GM19372 (cell line): Measurements from ENCODE around the gene DPP3.

ENCODE experiments used
- ATAC-seq: cut with Tn5 transposase; IDR thresholded peaks from one replicate; pipeline ENCODE4 v1.9.1; 2021; ENCODE audit warnings: mild to moderate bottlenecking, low read depth, moderate library complexity; ENCODE audit not compliant: unreplicated experiment

Gene DPP3

DNA sequence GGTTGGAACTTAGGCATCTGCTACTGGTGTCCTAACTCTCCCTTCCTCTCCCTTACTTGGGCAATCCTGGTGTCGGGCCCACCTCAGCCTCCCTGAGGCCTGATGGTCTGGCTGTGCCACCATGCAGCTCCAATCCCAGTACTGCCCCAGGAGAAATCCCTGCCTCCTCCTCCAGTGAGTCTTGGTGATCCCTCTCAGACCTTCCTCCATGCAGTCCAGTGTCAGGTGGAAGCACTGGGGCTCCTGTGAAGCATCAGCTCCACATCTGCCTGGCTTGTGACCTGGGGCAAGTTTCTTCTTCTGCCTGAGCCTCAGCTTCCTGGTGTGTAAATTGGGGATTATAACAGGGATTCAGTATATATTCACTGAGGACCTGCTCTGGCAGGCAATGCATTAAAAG is 15.3 kb upstream of the DPP3 start:
- no peak for ATAC-seq

DNA sequence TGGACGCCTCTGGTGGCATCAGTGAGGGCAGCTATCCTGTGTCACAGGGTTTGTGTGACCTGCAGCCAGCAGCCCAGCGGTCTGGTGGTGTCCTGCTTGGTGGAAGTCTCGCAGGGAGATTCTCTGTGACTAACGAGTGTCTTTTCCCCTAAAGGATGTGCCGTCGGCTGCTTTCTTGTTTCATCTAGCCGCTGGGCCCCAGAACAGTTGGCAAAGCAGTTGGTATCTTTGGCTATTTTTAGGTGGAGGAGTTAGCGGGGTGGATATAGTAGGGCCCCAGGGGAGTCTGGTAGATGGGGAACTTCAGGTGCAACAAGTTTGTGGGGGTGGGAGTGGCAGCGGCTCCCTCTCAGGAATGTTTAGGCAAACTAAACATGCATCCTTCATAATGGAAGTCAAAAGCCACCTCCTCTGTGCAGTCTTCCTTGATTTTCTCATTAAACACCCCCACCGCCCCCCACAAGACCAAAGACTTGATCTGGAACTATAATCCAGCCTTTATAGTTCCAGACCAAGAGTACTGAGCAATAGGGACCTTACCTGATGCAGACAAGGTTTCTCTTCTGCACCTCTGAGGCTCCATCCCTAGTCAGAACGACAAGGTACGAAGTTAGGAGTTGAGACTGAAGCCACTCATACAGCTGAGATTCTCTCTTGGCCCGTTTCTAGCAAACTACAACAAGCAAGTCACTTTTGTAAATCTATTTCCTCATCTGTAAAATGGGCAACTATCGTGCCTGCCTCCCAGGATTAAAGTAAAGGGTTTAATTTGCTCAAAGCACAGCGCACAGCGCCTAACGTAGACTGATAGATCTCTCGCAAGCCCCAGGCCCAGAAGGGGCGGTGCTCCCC is 14.6 kb upstream of the DPP3 start:
- no peak for ATAC-seq

DNA sequence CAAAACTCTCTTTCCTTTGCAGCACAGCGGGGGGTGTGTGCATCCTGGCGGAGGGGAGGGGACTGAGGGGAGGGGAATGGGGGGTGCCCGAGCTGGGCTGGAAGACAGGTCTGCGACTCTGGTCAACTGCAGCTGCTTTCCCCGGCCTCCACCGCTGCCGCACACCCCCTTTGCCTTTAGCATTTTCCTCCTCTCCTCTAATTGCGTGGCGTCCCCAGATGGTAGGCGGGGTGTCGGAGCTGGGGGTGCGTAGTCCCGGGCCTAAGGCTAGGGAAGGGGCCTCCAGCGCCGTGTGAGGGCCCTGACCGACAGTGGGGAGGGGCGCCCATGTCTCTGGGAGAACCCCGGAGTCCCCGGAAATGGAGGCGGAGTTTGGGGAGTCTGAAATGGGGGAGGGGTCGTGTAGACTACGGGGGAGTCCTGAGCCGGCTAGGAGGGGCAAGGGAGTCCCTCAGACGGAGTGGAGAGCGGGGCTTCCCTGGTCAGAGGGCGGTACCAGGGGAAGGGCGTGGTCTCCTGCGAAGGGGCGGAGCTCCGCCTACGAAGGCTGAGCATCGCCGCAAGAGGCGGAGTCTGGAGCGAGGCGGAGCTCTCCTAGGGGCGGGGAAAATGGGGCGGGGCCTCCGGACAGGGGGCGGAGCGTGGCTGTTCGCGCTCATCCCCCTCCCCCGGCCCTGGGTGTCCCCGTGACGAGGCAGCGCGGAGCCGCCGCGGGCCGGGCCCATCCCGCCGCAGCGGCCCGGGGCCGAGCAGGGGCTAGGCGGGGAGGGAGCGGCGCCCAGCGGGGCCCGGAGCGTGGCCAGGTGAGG is 13.8 kb upstream of the DPP3 start, which contains the start of gene PELI3:
Gene PELI3 (plus strand): TSS at position 681 of the 809 bp plus-strand sequence. CDS start 1,224 bp downstream, outside the sequence.
- peak; percentile 68 for ATAC-seq

DNA sequence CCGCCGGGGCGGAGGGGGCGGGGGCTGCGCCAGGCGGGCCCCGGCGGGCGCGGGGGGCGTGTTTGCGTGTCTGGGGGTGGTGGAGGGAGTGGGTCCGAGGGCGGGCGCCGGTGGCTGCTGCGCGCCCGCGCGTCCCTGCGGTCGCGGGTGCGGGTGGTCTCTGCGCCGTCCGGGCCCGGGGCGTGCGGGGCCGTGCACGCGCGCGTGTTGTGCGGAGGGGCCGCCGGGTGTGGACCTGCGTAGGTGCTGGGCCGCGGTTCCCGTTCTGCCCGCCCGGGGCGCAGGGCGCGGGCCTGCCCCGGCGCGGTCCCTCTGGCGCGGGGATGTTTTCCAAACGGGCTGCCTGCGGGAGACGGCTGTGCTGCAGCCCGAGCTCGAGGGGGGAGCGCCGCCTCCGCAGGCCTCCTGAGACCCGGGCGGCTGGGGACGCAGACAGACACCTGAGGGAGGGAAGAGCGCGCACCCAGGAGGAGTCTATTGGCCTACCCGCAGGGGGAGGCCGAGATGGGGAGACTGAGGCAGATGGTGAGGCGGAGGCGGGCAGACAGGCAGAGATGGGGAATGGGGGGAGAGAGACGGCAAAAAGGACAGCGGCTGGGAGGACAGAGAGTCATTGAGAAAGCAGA is 13.1 kb upstream of the DPP3 start:
- ATAC-seq: no peak

DNA sequence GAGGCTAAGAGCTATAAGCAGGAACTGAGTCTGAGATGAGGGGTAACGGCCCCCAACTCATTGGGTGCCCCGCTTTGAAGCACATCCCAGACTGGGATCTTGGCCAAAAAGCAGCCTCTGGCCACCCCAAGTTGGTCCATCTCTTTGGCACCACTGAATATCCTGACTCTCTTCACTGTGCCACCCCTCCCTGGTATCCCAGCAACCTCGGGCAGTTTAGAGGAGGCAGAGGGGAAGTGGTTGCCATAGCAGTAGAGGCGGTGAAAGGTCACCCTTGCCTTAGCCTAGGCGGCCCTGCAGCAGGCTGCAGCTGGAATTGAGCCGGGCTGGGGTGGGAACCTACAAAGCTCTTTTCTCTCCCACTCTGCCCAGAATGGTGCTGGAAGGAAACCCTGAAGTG is 12.5 kb upstream of the DPP3 start:
- no peak for ATAC-seq

DNA sequence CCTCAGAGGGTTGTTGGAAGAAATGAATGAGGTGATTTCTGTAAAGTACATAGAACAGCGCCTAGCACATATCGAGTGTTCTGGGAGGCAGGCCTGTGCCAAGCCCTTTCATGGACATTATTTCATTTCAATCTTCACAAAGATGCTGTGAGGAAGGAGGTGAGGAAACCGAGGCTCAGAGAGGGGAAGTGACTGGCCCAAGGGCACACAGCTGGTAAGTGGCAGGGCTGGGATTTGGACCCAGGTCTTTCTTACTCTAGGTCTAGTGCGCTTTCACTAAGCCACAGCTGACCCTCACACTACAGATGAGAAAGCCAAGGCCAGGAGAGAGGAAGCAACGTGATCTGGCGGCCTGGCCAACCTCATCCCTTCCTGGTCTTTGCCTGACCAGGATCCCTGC is 11.5 kb upstream of the DPP3 start:
- no peak for ATAC-seq

DNA sequence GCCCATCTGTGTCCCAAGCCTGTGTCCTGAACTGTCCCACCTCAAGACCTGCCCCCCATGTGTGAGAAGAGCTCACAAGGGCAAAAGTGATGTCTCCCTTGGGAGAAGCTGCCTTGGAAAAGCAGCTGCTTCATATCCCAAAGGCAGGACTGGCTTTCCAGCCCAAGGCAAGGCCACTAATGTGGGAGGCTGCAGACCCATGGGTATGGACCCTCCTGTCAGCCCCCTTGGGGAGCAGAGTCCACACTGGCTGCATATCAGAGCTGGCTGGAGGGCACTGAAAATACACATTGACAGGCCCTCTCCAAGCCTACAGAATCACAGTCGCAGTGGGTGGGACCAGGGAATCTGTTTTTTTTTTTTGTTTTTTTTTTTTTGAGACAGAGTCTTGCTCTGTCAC is 10.8 kb upstream of the DPP3 start:
- no peak for ATAC-seq

DNA sequence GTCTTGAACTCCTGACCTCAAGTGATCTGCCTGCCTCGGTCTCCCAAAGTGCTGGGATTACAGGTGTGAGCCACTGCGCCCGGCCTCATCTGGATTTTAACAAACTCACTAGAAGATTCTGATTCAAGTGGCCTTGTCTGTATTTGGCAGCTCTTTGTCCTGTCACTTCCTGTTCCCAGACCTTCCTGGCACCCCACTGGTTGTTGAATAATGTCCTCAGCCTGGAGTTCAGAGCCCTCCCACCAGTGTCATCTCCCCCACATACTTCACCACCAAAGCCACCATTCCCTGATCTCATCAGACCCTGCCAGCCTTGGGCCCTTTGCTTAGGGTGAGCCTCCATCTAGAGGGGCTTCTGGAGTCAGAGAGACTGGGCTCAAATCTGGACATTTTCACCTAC is 10.2 kb upstream of the DPP3 start:
- ATAC-seq: no peak

DNA sequence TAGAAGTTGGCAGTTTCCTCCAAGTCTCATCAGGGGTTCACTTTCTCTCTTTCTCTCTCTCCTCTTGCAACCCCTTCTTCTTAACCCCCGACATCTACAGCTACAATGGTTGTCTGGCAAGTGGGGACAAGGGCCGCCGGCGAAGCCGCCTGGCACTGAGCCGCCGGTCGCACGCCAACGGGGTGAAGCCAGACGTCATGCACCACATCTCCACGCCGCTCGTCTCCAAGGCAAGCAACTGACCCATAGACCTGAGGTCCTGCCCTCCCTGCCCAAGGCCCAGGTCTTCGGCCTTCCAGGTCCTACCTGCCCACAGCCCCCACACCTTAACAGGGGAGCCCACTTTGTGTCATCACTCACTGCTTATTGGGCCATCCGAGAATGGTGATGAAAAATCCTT is 9.1 kb upstream of the DPP3 start:
- no peak for ATAC-seq

DNA sequence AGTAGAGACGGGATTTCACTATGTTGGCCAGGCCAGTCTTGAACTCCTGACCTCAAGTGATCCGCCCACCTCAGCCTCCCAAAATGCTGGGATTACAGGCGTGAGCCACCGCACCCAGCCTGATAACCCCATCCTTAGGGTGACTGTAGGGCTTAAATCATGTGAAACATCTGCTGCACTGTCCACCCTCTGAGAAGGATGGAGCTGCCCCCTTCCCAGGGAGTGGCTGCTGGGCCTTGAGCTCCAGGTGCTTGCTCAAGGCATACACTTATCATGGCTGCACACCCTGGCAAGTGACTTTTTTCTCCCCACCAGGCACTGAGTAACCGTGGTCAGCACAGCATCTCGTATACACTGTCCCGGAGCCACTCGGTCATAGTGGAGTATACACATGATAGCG is 8.2 kb upstream of the DPP3 start:
- ATAC-seq: no peak

DNA sequence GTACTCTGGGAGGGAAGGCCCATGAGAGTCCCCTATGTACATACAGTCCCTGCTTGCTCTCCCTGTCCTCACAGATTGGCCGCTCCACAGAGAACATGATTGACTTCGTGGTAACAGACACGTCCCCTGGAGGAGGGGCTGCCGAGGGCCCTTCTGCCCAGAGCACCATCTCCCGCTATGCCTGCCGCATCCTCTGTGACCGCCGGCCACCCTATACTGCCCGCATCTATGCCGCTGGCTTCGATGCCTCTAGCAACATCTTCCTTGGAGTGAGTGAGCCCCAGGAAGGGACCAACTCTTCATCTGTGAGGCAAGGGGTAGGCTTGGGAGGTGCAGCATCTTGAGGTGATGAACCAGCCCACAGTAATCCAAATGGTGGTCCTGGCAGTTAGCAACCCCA is 7.1 kb upstream of the DPP3 start:
- ATAC-seq: no peak

DNA sequence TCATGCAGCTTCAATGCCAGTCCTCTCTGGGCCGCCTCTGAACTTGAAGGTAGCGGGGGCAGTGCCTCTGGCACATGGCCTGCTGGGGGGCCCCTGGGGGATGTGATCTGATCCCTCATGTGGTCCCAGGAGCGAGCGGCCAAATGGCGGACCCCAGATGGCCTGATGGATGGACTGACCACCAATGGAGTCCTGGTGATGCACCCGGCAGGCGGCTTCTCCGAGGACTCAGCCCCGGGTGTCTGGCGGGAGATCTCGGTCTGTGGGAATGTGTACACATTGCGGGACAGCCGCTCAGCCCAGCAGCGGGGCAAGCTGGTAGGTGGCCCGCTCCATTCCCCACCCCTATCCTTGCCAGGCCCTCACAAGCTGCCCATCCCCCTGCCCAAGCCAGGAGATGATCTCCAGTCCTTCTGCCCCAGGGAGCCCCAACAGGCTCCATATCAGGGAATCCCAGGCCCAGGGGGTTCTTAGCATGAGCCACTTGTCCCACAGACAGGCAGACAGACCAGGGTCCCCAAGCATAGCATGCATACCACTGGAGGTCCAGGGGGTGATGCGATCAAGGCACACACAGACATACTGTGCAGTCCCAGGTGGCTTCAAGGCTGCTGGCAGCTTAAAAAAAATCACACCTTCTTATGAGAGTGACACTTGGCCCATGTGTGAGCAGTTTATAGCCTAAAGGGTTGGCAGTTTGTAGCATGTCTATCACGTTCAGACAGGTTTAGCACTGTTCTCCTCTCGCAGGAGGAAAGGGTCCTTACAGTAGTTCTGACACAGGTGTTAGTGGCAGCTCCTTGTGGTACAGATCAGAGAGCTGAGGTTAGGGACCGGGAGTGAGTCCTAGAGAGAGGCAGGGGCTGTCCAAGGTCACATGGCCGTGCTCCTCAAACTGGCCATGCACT is 6.4 kb upstream of the DPP3 start:
- ATAC-seq: no peak

DNA sequence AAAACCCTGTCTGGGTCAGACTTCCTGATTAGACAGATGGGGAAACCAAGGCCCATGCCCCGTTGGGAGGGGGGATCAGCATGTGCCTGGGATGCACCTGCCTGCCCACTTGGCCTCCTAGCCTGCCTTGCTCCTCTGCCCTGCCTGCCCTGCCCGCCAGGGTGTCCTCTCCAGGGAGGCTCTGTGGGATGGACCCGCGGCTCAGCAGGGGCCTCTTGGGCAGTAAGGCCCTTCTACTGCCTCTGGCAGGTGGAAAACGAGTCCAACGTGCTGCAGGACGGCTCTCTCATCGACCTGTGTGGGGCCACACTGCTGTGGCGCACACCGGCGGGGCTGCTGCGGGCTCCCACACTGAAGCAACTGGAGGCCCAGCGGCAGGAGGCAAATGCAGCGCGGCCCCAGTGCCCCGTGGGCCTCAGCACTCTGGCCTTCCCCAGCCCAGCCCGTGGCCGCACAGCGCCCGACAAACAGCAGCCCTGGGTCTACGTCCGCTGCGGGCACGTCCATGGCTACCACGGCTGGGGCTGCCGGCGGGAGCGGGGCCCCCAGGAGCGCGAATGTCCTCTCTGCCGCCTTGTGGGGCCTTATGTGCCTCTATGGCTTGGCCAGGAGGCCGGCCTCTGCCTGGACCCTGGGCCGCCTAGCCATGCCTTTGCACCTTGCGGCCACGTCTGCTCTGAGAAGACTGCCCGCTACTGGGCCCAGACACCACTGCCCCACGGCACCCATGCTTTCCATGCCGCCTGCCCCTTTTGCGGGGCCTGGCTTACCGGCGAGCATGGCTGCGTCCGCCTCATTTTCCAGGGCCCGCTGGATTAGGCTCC is 4.7 kb upstream of the DPP3 start:
- ATAC-seq: no peak

DNA sequence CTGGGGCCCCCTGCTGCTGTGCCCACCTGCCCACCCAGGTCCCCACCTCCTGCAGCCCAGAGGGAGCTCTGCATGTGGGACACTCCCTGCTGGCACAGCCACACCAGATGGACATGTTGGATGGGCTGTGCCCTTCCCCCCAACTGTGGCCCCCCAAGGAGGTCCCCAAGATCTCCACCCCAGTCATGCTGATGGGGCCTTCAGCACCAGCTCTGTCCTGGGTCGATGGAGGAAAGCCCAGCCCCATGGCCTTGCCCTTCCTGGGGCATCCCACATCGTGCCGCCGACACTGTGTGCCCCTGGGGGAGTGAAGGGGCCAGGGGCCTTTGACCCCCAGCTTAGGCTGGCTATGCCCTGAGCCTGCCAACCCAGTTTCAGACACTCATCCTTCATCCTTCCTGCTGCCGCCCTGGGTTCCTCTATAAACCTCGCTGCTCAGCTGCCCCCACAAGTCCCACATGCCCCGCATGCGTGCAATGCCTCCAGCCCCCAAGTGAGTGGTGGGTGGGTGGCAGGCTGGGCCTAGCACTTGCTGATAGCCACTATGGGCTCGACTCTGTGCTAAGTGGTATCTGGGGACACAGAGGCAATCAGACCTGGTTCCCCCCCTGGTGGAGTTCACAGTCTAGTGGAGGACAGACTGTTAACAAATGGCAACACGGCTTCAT is 3.9 kb upstream of the DPP3 start:
- ATAC-seq: no peak

DNA sequence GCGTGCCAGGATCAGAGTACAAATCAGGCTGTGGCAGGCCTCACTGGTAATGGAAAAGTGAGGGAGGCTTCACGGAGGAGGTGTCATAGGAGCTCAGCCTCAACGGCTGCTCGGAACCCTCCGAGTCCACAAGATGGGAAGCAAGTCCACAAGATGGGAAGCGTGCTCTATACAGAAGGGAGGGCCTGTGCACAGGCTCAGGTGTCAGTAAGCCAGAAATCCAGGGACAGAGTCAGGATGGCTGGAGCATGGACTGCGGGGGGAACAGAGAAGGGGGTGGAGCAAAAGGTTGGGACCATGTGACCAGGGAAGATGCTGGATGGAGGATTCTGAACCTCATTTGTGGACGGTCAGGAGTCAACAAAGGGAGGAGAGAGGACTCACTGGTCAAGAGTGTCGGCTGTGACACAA is 3.4 kb upstream of the DPP3 start:
- no peak for ATAC-seq

DNA sequence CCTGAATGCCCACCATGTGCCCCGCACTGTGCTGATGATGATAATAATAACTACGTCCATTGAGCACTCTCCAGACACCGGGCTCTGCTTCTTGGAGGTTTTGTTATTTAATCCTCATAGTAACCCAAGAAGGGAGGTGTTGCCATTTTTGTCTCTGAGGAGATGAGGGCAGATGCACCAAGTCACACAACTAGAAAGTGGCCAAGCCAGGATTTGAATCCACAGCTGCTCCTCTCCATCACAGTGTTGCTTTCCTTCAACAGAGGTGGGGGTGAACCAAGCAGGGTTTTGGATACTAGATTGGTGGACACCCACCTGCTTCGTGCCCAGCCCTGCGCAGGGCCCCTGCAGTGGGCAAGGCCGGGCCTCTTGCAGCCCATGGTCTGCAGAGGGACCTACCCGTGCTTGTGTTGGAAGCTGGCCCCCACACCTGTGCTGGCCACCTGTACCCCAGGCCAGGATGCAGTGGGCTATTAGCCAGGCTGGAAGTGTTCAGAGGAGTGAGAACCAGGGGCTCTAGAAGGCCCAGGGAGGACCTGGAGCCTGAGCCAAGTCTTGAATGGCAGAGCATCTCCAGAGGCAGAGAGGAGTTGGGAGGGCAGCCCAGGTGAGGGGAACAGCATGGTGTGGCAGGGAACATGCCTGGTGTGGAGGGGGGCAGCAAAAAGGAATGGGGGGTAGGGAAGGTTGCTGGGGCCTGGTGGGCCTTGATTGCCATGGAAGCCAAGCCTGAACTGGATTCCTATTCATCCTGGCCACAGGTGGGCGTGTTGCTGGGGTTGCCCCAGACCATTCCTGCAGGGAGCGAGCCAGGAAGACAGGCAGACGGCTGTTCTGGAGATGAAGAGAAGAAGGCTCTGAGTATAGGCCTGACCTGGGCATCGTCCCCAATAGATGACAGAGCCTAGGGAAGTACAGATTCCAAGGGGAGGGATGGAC is 2.7 kb upstream of the DPP3 start:
- ATAC-seq: no peak

DNA sequence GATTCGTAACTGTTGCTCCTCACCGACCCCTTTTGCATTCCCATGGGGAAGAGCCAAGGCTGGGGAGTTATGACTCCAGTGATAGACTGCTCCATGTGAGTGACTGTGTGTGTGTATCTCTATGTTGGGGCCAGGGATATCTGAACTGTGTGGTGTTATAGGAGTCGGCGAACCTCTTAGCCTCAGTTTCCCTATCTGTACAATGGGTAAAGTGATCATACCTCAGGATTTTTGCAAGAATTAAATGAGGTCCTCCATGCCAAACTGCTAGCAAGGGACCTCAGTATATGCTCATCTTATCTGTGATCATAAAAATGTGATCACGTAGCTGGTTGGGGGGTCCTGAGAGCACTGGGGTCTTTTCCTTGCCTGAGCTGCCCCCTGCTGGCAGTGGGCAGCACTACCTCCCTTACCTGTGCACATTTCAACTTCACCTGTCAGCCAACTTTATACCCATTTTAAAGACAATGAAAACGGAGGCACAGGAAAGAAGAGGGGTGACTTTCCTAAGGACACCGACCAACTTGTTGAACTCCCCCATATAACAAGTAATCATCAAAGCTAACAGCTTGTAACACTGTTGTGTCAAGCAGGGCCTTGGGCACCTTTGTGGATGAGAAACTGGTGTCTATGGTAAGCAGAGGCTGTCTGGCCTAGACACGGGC is 1.4 kb upstream of the DPP3 start:
- no peak for ATAC-seq
